SH-SY5Y (cell line): ENCODE measurements around the gene PRODH.
A peak's percentile ranks its signal among the peaks of the same experiment; 100 is the strongest.
"Not testable (repeated sequence)": the region's sequence is repeated elsewhere in the genome, so short reads cannot be mapped to it uniquely, and the experiment has no call there.

Experiments used
- GATA2 ChIP-seq: IDR thresholded peaks from 2 replicates; pipeline ENCODE4 v1.6.1; 2011; ENCODE audit warnings: mild to moderate bottlenecking, low read depth, low read length
- GATA3 ChIP-seq: IDR thresholded peaks from 2 replicates; pipeline ENCODE4 v1.6.1; 2011; ENCODE audit warnings: low read depth, mild to moderate bottlenecking, low read length, moderate library complexity

GRCh38 chr22:18954303-18954989 is 18.4 kb upstream of the PRODH start:
- peak; percentile 22; the same call in 1 of the 2 replicates for TF ChIP-seq GATA2
- not testable (repeated sequence) for TF ChIP-seq GATA3
